Activated CD8-positive, alpha-beta T cell treated with anti-CD3 and anti-CD28 coated beads, Interleukin-2, amount 10 ng/mL, durations not matched to agents 7 days and 5 days (primary cell): ENCODE results near the gene POLR1G. TPM values are rescaled to one million over a fixed set of nuclear protein-coding genes. Genes with fewer than 3 reads are reported as not detected.
"Not testable (repeated sequence)": the region's sequence is repeated elsewhere in the genome, so short reads cannot be mapped to it uniquely, and the experiment has no call there.

ENCODE experiments used
- ATAC-seq: fragments of 150-1000 bp; cut with Tn5 transposase; one replicate; pipeline ENCODE4 v1.10.0; 2021; ENCODE audit warnings: moderate library complexity
- CTCF ChIA-PET: fragments of 350-600 bp; sonication (Branson Sonifier 250); formaldehyde crosslinking; loops from one replicate; lab custom pipeline; 2021; ENCODE audit warnings: antibody characterized with exemption; lab: Charles Lee
- POLR2A ChIA-PET: fragments of 350-600 bp; sonication (Branson Sonifier 250); formaldehyde crosslinking; loops from one replicate; lab custom pipeline; 2021; ENCODE audit warnings: antibody characterized with exemption; lab: Charles Lee
- DNase-seq: peaks from one replicate; pipeline ENCODE4 v3.0.0-alpha.2; 2020
- H3K27ac Mint-ChIP-seq: one replicate; pipeline ENCODE4 v1.8.0; 2021; ENCODE audit warnings: mild to moderate bottlenecking, mixed read lengths
- H3K27me3 Mint-ChIP-seq: one replicate; pipeline ENCODE4 v1.8.0; 2021; ENCODE audit warnings: low read depth, mixed read lengths
- H3K36me3 Mint-ChIP-seq: one replicate; pipeline ENCODE4 v1.8.0; 2021; ENCODE audit warnings: low read depth, mixed read lengths
- H3K4me1 Mint-ChIP-seq: one replicate; pipeline ENCODE4 v1.8.0; 2021; ENCODE audit warnings: low read depth, mixed read lengths
- H3K4me3 Mint-ChIP-seq: one replicate; pipeline ENCODE4 v1.8.0; 2021; ENCODE audit warnings: mild to moderate bottlenecking, mixed read lengths
- H3K9me3 Mint-ChIP-seq: one replicate; pipeline ENCODE4 v1.8.0; 2022; ENCODE audit warnings: mixed read lengths; ENCODE audit not compliant: insufficient read depth
- total RNA-seq, 2 experiments: library from RNA; stranded (reverse); gene quantifications; one replicate each; pipeline ENCODE4 v1.2.3, GENCODE V29; 2021

Gene POLR1G
- total RNA-seq, 2 experiments from 2014 or later: 9.5 to 10.6 TPM

DNA sequence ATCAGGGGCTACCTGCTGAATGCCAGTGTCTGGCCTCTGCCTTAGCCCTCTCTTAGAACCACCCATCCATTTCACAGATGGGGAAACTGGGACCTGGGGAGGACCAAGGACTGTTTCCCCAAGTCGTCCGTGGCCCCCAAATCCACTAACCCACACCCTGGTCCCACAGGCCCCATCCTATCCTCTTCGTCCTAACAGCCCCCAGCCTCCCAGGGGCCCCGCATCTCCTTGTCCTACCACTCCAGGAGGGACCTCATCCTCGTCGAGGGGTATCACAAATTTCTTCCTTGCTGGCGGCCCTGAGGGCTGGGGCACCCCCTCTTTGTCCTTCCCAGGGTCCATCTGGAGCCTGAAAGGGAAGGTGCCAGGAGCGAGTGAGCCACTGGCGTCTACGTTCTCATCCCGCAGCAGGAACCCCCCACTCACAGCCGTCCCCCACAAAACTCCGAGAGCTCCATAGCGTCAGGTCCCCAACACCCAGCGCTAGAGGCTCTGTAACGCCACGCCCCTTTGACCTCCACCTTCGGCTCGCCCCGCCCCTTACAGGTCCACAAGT, 16.7 kb downstream of the POLR1G start:
- Mint-ChIP-seq H3K27ac (peak overlapping the region; percentile 87), H3K9me3 (no peaks in the 10 kb centered on the region), H3K36me3 (peaks cover 21% of the 10 kb centered on the region), H3K4me3 (peak overlapping the region; percentile 84), H3K4me1 (peaks cover 74% of the 10 kb centered on the region), H3K27me3 (no peaks in the 10 kb centered on the region)
- CTCF ChIA-PET: interaction anchor here (0.6 to 6.1 kb wide), 4 partner anchors 16 to 63 kb away, joined by 3 to 67 read pairs (median 12); partner anchors contain the start of gene PPP1R13L
- POLR2A ChIA-PET: no interaction called here
- no peak for DNase-seq
- ATAC-seq: no peak

GRCh38 chr19:45423589-45424190, 17.2 kb downstream of the POLR1G start, which contains the start of gene ERCC1:
Gene ERCC1 (minus strand): TSS chr19:45423917. CDS start chr19:45423374, 543 bp downstream.
- Mint-ChIP-seq H3K4me3 (peak within 1 kb of the TSS; percentile 84), H3K27me3 (peaks cover 4% of the 10 kb centered on the region), H3K27ac (peak within 1 kb of the TSS; percentile 87), H3K36me3 (peaks cover 18% of the 10 kb centered on the region), H3K9me3 (no peaks in the 10 kb centered on the region), H3K4me1 (peaks cover 72% of the 10 kb centered on the region)
- POLR2A ChIA-PET: no interaction called here
- CTCF ChIA-PET: interaction anchor here (0.6 to 6.1 kb wide), 7 partner anchors 16 to 219 kb away, joined by 3 to 67 read pairs (median 5); partner anchors contain the start of gene PPP1R13L
- DNase-seq (peak; percentile 95), ATAC-seq (peak; percentile 73)

DNA sequence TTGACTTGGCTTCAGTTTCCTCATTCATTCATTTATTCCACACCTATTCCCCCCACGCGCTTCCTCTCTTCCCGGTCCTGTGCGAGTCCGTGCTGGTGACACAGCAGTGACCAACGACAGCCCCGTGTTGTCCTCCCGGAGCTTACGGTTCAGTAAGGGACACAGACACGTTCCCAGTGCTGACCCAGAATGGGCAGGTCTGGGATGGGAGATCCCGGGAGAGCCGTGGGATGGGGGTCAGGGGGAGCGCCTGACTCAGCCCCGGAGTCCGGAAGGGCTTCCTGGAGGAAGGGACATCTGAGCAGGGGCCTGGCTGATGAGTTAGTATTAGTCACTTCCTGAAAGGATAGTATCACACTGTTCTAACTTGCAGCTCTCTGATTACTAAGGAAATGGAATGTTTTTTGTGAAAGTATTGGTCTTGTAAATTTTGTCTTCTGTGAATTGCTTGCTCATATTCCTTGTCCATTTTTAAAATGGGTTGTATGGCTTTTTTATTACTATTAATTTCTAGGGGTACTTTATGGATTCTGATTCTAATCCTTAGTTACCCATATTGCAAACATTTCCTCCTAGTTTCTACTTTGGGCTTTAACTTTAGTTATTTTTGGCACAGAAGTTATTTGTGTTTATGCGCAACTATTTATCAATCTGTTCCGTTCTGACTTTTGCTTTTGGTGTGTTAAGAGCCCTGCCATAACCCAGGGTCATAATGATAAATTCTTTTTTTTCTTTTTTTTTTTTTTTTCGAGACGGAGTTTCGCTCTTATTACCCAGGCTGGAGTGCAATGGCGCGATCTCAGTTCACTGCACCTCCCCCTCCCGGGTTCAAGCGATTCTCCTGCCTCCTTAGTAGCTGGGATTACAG, 18.0 kb downstream of the POLR1G start:
- DNase-seq (peak; percentile 56), ATAC-seq (peak; percentile 29)
- H3K4me1 Mint-ChIP-seq: peaks cover 66% of the 10 kb centered on the region

GRCh38 chr19:45428384-45429231, 22.2 kb downstream of the POLR1G start:
- H3K4me1 Mint-ChIP-seq: peaks cover 31% of the 10 kb centered on the region
- ATAC-seq: peak; percentile 12
- no peak overlapping the region for H3K27ac Mint-ChIP-seq
- ChIA-PET POLR2A (interaction anchor here (1.1 kb wide), 1 partner anchor 50 kb away, joined by 7 read pairs; no protein-coding TSS in a partner anchor), CTCF (interaction anchor here (0.8 to 6.1 kb wide), 8 partner anchors 9 to 87 kb away, joined by 3 to 67 read pairs (median 4); no protein-coding TSS in a partner anchor)
- DNase-seq: no peak
- H3K9me3 Mint-ChIP-seq: no peaks in the 10 kb centered on the region
- H3K36me3 Mint-ChIP-seq: no peaks in the 10 kb centered on the region
- H3K27me3 Mint-ChIP-seq: peaks cover 9% of the 10 kb centered on the region
- H3K4me3 Mint-ChIP-seq: peak overlapping the region; percentile 65

More for the DNA sequence above, 18.0 kb downstream of the POLR1G start:
- H3K27me3 Mint-ChIP-seq: peaks cover 9% of the 10 kb centered on the region
- H3K27ac Mint-ChIP-seq: peak overlapping the region; percentile 87
- ChIA-PET POLR2A (interaction anchor here (1.0 kb wide), 1 partner anchor 15 kb away, joined by 4 read pairs; no protein-coding TSS in a partner anchor), CTCF (interaction anchor here (1.1 to 6.1 kb wide), 7 partner anchors 15 to 218 kb away, joined by 3 to 67 read pairs (median 4); partner anchors contain the start of gene PPP1R13L)
- peaks cover 15% of the 10 kb centered on the region for H3K36me3 Mint-ChIP-seq
- no peaks in the 10 kb centered on the region for H3K9me3 Mint-ChIP-seq
- H3K4me3 Mint-ChIP-seq: peak overlapping the region; percentile 84

DNA sequence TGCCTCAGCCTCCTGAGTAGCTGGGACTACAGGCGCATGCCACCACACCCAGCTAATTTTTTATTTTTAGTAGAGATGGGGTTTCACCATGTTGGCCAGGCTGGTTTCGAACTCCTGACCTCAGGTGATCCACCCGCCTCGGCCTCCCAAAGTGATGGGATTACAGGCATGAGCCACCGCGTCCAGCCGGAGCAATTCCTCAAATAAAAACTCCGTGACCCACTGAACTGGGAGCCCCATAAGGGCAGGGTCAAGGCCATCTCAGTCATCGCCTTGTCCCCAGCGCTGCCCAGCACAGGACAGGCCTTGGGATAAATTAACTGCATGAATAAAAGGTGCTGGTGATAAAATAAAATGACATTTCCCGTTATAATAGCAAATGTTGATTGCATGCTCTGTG, 23.5 kb downstream of the POLR1G start:
- H3K27ac Mint-ChIP-seq, H3K9me3 Mint-ChIP-seq, H3K27me3 Mint-ChIP-seq, POLR2A ChIA-PET, ATAC-seq, H3K4me3 Mint-ChIP-seq, DNase-seq, H3K36me3 Mint-ChIP-seq: not testable (repeated sequence)
- peaks cover 20% of the 10 kb centered on the region for H3K4me1 Mint-ChIP-seq
- CTCF ChIA-PET: interaction anchor here (0.8 to 5.3 kb wide), 5 partner anchors 9 to 66 kb away, joined by 3 to 36 read pairs (median 3); partner anchors contain the start of gene PPP1R13L

DNA sequence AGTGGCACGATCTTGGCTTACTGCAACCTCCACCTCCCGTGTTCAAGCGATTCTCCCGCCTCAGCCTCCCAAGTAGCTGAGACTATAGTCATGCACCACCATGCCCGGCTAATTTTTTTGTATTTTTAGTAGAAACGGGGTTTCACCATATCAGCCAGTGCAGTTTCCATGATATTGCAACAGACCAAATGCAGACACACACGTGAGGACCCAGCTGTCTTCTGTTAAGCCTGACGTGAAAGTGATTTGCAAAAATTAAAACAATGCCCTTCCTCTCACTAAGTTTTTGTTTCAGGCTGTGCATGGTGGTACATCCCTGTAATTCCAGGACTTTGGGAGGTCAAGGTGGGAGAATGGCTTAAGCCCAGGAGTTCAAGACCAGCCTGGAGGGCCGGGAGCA, 24.6 kb downstream of the POLR1G start:
- H3K27me3 Mint-ChIP-seq: peaks cover 11% of the 10 kb centered on the region
- H3K36me3 Mint-ChIP-seq, H3K27ac Mint-ChIP-seq, ATAC-seq, H3K4me3 Mint-ChIP-seq, H3K9me3 Mint-ChIP-seq, DNase-seq: not testable (repeated sequence)
- H3K4me1 Mint-ChIP-seq: peaks cover 15% of the 10 kb centered on the region
- CTCF ChIA-PET: interaction anchor here (1.0 to 5.3 kb wide), 8 partner anchors 8 to 65 kb away, joined by 3 to 36 read pairs (median 4); partner anchors contain the start of gene PPP1R13L
- POLR2A ChIA-PET: interaction anchor here (0.7 to 1.1 kb wide), 2 partner anchors 47 to 80 kb away, joined by 3 read pairs; no protein-coding TSS in a partner anchor

- CTCF ChIA-PET: interaction anchor here (0.6 to 5.3 kb wide), 4 partner anchors 26 to 53 kb away, joined by 3 to 36 read pairs (median 13); partner anchors contain the start of gene PPP1R13L
- H3K27ac Mint-ChIP-seq, H3K9me3 Mint-ChIP-seq, ATAC-seq, DNase-seq, H3K4me3 Mint-ChIP-seq, H3K36me3 Mint-ChIP-seq, POLR2A ChIA-PET: not testable (repeated sequence)
- H3K27me3 Mint-ChIP-seq: peaks cover 11% of the 10 kb centered on the region
- H3K4me1 Mint-ChIP-seq: peaks cover 10% of the 10 kb centered on the region
Observed at GRCh38 chr19:45432543-45432942, 26.1 kb downstream of the POLR1G start.

DNA sequence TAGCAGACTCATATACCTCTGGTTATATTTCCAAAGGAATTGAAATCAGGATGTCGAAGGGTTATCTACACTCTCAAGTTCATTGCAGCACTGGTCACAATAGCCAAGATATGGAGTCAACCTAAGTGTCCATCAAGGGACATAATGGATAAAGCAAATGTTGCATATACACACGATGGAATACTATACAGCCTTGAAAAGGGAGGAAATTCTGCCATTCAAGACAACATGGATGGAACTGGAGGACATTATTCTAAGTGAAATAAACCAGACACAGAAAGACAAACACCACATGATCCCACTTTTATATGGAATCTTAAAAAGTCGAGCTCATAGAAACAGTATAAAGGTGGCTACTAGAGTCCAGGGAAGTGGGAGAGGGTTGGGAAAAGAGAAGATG, 30.9 kb downstream of the POLR1G start:
- ChIA-PET CTCF (interaction anchor here (0.9 to 9.1 kb wide), 3 partner anchors 9 to 48 kb away, joined by 4 to 455 read pairs (median 9); no protein-coding TSS in a partner anchor), POLR2A (interaction anchor here (3.3 kb wide), 1 partner anchor 41 kb away, joined by 35 read pairs; no protein-coding TSS in a partner anchor)
- Mint-ChIP-seq H3K27me3 (peaks cover 2% of the 10 kb centered on the region), H3K4me3 (no peak overlapping the region), H3K36me3 (no peaks in the 10 kb centered on the region), H3K27ac (no peak overlapping the region), H3K9me3 (no peaks in the 10 kb centered on the region), H3K4me1 (peaks cover 17% of the 10 kb centered on the region)
- ATAC-seq: no peak
- no peak for DNase-seq

- no peak for DNase-seq
- Mint-ChIP-seq H3K36me3 (no peaks in the 10 kb centered on the region), H3K27ac (no peak overlapping the region), H3K9me3 (no peaks in the 10 kb centered on the region), H3K4me1 (peaks cover 33% of the 10 kb centered on the region), H3K4me3 (peak overlapping the region; percentile 62), H3K27me3 (peaks cover 2% of the 10 kb centered on the region)
- POLR2A ChIA-PET: interaction anchor here (0.6 to 3.3 kb wide), 13 partner anchors 10 to 253 kb away, joined by 3 to 35 read pairs (median 4); partner anchors contain the start of genes FOSB, QPCTL and SNRPD2
- CTCF ChIA-PET: interaction anchor here (0.7 to 9.1 kb wide), 41 partner anchors 8 to 261 kb away, joined by 3 to 455 read pairs (median 7); partner anchors contain the start of genes BLOC1S3, FOSB, PPM1N and PPP1R13L
- no peak for ATAC-seq
Observed at GRCh38 chr19:45439190-45439568, 32.7 kb downstream of the POLR1G start.
